Measurements from ENCODE around the gene PPP4C.
A peak's percentile ranks its signal among the peaks of the same experiment; 100 is the strongest.

Gene PPP4C

DNA sequence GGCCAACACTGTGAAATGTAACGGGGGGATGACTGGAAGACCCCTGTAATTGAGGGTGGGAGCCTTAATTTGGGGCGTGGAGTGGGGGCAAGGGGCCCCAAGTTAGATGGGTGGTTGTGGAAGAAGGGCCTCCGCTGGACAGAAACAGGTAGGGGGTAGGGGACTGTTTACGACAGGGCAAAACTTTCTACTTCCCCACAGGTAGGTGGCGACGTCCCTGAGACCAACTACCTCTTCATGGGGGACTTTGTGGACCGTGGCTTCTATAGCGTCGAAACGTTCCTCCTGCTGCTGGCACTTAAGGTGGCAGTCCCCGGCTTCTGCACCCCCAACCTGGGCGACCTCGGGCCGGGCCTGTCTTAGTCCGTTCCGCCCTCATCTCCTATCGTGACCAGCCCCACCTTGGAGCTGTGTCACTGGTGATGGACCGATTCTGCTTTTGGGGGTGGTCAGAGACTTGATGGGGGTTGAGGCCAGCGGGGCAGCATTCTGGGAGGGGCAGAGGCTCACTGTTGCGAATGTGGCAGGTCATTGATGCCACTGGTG, 6.8 kb downstream of the PPP4C start:
- no peak for DNase-seq (ENCODE audit: low spot score)

DNA sequence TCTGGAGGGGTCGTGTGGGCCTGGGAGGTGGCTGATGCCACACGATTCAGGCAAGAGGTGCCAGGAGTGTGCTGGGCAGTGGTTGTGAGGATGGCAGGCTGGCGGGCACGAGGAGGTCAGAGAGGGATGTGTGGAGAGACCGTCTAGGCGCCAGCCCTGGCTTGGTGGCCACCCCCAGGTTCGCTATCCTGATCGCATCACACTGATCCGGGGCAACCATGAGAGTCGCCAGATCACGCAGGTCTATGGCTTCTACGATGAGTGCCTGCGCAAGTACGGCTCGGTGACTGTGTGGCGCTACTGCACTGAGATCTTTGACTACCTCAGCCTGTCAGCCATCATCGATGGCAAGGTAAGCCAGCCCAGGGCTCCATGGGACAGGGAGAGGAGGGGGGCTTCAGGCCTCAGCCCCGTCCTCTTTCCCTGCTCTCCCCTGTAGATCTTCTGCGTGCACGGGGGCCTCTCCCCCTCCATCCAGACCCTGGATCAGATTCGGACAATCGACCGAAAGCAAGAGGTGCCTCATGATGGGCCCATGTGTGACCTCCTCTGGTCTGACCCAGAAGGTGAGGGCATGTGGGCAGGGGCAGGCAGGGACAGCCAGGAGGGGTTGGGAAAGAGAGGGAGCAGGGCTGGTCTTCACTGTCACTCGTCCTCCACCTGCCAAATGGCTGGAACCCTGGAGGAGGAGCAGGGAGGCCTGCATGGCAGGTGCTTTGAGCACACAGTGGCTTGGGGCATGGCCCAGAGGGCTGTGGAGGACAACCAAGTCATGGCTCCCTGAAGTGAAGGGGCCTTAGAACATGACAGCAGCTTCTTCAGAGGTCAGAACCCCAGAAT, 7.6 kb downstream of the PPP4C start:
- no peak for DNase-seq (ENCODE audit: low spot score)

- DNase-seq (ENCODE audit: low spot score), result no peak
These were observed 8.5 kb downstream of the PPP4C start for GRCh38 chr16:30084096-30084815.

GRCh38 chr16:30084816-30085159, 9.0 kb downstream of the PPP4C start:
- no peak for DNase-seq (ENCODE audit: low spot score)

GRCh38 chr16:30085247-30085646, 9.5 kb downstream of the PPP4C start:
- no peak for DNase-seq (ENCODE audit: low spot score)

DNA sequence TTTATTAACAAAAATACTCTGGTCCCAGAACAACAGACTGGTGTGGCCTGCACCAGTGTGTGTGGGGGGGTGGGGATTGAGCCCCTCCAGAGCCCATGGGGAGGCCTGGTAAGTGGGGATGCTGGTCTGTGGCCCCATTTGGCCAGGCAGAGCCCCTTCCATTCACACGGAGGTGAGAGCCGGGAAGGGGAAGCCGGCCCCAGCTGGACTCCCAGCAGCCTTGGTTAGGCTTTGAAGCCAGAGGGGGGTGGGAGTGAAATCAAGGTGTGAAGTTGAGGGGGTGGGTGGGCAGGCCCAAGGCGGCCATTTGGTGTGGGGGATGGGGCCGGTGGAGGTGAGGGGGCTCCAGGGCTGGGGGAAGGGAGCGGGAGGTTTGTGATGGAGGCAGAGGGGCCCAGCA, 10.0 kb downstream of the PPP4C start:
- DNase-seq (ENCODE audit: low spot score), result no peak

DNA sequence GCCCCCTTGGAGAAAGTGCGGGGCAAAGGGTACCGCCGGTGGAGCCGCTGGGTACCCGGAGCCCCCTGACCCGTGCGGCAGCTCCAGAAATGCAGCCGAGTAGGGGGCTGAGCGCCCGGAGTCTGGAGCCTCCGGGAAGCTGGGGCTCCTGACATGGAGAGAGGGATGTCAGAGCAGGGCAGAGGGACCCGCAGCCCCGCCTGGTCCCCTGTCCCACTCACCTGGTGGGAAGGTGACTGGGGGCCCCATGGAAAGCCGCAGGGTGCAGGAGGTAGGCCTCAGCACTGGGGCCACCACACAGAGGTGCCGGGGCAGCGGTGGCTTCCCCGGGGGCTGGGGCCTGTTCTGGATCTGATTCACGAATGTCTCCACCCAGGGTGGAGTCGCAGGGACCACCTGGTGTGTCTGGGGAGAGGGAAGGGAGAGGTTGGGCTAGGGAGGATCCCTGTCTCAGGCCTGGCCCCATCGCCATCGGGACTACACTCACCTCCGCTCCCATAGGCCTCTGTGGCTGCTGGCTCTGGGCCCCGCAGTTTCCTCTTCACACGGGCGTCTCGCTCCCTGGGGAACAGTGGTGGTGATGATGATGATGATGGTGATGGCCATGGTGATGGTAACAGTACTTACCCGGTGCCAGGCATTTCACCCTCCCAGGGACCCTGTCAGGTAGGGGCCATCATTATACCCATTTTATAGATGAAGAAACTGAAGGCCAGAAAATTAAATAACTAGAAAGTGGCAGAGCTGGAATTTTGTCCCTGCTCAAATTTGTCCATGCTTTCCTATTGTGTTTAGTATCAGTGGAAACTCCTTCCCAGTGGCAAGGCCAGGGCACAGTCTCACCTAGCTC, 10.7 kb downstream of the PPP4C start:
- DNase-seq (ENCODE audit: low spot score), result no peak

GRCh38 chr16:30087181-30087898, 11.5 kb downstream of the PPP4C start:
- DNase-seq (ENCODE audit: low spot score), result no peak

DNA sequence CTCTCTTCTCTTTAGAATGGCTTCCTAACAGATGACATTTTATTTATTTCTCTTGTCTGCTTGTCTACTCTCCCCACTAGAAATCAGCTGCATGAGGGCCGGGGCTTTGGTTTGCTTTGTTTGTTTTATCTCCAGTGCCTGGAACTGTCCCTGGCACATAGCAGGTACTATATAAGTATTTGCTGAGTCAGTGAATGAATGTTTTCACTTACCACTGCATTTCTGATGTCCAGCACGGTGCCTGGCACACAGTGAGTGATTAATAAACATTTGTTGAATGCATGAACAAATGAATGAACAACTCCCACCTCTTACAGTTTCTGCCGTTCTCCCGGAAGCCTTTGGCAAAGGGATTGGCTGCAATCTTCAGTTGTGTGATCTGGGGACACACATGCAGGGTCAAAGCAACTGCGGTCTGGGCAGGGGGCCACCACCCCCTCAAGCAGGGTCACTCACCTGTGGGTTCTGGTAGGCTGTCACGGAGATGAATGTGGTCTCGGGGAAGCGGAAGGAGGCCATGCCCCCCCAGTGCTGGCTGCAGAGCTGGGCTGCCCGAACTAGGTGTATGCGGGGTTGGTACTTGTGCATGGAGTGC, 12.5 kb downstream of the PPP4C start:
- DNase-seq (ENCODE audit: low spot score), result no peak

- DNase-seq (ENCODE audit: low spot score), result no peak
These were observed 13.2 kb downstream of the PPP4C start for GRCh38 chr16:30088832-30089624.

DNA sequence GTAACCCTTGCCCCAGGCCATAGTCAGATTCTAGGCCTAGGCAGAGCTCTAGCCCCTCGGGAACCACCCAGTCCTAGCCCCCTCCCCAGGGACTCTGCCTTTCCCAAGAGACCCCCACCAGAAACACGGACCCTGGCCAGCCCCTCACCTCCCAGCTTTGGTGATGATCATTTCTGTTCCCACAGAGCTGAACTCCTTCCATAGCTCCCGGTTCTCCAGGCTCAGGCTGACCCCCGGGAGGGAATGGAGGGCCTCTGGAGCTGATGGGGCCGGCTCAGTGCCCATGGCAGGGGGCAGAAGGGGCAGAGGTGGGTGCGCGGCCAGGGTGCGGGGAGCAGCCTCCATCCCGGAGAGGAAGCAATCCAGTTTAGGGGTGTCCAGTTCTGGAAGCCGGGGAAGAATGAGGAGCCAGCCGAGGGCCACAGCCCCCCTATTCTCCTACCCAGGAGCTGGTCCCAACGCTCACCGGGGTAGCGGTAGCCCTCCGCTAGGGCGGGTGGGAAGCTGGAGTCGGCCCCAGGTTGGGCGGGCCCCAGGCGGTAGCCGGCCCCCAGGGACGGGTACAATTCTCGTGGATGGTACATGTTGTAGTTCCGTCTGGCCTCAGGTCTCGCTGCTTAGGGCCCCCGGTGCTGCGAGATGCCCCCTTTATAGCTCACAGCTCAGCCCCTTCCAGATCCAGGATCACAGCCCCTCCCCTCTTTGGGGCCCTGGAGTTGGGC, 15.0 kb downstream of the PPP4C start:
- DNase-seq (ENCODE audit: low spot score), result no peak

GRCh38 chr16:30091474-30092372, 15.9 kb downstream of the PPP4C start, which contains the start of gene TBX6:
Gene TBX6, minus strand, starts transcription at chr16:30091924. Its CDS starts 731 bp downstream, at chr16:30091193.
- peak; percentile 92 for DNase-seq (ENCODE audit: low spot score)

- peak; percentile 84 for DNase-seq (ENCODE audit: low spot score)
These were observed 16.7 kb downstream of the PPP4C start for GRCh38 chr16:30092373-30093010.

DNA sequence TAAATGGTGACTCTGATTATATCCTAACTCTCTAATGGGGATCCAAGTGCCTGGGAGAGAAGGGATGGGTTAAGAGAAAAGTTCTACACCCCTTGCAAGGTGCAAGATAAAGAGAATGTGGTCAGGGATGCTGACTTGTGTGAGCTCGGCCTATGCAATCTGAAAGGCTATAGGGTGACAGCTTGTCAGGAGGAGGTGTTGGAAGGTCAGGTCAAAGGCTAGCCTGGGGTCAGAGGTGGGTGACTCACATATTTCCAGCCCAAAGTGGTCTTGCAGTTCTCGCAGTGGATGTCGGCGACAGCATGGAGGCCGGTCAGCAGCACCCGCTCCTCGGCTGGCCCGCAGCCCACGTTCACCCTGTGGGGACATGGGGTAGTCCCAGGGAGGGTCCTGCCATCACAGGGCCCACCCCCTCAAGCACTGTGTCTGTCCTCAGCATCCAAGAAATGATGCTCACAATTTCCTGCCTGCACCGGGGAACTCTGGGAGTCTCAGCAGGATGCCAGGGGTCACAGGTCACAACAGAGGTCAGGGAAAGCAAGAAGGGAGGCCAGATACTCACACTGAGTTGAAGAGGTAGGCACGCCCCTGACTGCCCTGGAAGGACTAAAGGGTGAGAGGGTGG, 18.9 kb downstream of the PPP4C start:
- DNase-seq (ENCODE audit: low spot score), result no peak

- no peak for DNase-seq (ENCODE audit: low spot score)
These were observed 19.6 kb downstream of the PPP4C start for GRCh38 chr16:30095166-30096078.

DNA sequence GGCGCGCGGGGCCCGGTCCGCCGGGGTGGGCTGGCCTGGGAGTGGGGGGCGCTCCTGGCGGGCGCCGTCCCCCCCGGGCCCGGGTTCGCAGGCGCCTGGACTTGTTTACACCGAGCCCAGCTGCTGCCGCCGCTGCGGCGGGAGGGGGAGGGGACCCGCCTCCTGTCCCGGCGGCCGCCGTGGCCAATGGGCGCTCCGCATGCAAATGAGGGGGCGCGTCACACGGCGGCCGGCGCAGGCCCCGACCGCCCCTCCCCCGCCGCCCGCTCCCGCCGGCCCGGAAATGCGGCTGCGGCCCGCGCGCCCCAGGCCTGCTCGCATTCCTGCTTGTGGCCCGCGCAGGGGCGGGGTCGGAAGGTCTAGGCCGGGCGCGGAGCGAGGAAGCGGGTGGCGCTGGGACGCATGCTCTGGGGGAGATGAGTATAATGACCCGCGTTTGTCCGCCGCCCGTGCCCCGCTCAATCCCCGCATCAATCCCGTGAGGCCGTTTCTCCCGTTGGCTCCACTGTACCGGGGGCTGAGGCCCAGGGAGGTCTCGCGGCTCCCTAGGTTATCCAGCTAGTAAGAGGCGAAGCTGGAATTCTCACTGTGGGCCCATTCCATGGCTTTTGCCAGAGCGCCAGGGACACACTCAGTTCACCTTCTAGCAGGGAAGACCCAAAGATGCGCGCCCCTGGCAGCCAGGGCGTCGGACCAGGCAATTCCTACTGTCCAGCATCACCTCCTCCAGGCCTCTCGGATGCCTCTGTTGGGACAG, 20.5 kb downstream of the PPP4C start, which contains the start of gene YPEL3:
Gene YPEL3 (minus strand): TSS at position 109 of the 757 bp plus-strand sequence. CDS start 731 bp downstream, outside the sequence.
- peak; percentile 89 for DNase-seq (ENCODE audit: low spot score)
